T-cell (primary cell): ENCODE measurements around the gene TRIM41. TPM values are rescaled to one million over a fixed set of nuclear protein-coding genes. Genes with fewer than 3 reads are reported as not detected.

Source experiments
- ATAC-seq, 4 experiments: fragments of 200-7000 bp in 3 of 4; fragments of 150-1000 bp in 1 of 4; cut with Tn5 transposase; replicated peaks in 1 of 4; 1 replicate in 3 of 4; 2 replicates in 1 of 4; pipeline ENCODE4 v1.10.0; 2021; ENCODE audit warnings: moderate library complexity in 3 of 4, mild to moderate bottlenecking in 2 of 4, moderate number of reproducible peaks in 1 of 4
- CTCF ChIA-PET, 2 donors: fragments of 300-600 bp; sonication (Branson Sonifier 250); formaldehyde crosslinking; loops; one replicate each; lab custom pipeline; 2022; ENCODE audit warnings: antibody characterized with exemption in 2 of 2; lab: Charles Lee
- POLR2A ChIA-PET, 2 donors: fragments of 300-600 bp; sonication (Branson Sonifier 250); formaldehyde crosslinking; loops; one replicate each; lab custom pipeline; 2022; ENCODE audit warnings: antibody characterized with exemption in 2 of 2; lab: Charles Lee
- DNase-seq, 35 experiments: peaks; one replicate each; pipeline versions ENCODE4 v3.0.0 to v3.0.0-alpha.2; 2013 to 2023
- H3K27ac ChIP-seq: one replicate; pipeline ENCODE4 v1.5.1; 2013; ENCODE audit warnings: low read length
- H3K27me3 ChIP-seq, 2 experiments: replicated peaks in 1 of 2; 1 replicate in 1 of 2; 2 replicates in 1 of 2; pipeline versions ENCODE4 v1.6.1 to v1.7.0; 2013; ENCODE audit warnings: low read length in 1 of 2, mixed read lengths in 1 of 2; ENCODE audit not compliant: control insufficient read depth in 2 of 2, insufficient read depth in 2 of 2; ENCODE audit errors: extremely low read depth in 1 of 2
- H3K36me3 ChIP-seq, 2 donors: 1 replicate in 1 of 2; 2 replicates in 1 of 2; pipeline versions ENCODE4 v1.6.1 to v1.7.0; 2013; ENCODE audit warnings: low read length in 1 of 2; ENCODE audit not compliant: control insufficient read depth in 2 of 2, insufficient read depth in 1 of 2; ENCODE audit errors: extremely low read depth in 1 of 2
- H3K4me1 ChIP-seq, 2 experiments: 1 replicate in 1 of 2; 2 replicates in 1 of 2; pipeline versions ENCODE4 v1.6.1 to v1.7.0; 2013; ENCODE audit warnings: low read length in 2 of 2, mixed read lengths in 1 of 2; ENCODE audit not compliant: insufficient read depth in 2 of 2, control insufficient read depth in 1 of 2; ENCODE audit errors: extremely low read depth in 1 of 2
- H3K4me3 ChIP-seq, 2 donors: 1 replicate in 1 of 2; 2 replicates in 1 of 2; pipeline versions ENCODE4 v1.5.1 to v1.7.0; 2013; ENCODE audit warnings: mild to moderate bottlenecking in 2 of 2, low read length in 1 of 2, moderate library complexity in 1 of 2; ENCODE audit not compliant: control insufficient read depth in 1 of 2; ENCODE audit errors: extremely low read depth in 1 of 2
- H3K9me3 ChIP-seq: 2 replicates; pipeline ENCODE4 v1.7.0; 2013
- H3K27ac Mint-ChIP-seq, 2 donors: one replicate each; pipeline ENCODE4 v1.8.0; 2020 to 2021; ENCODE audit warnings: mild to moderate bottlenecking in 2 of 2, mixed read lengths in 2 of 2
- H3K27me3 Mint-ChIP-seq, 2 donors: one replicate each; pipeline ENCODE4 v1.8.0; 2021 to 2022; ENCODE audit warnings: mixed read lengths in 2 of 2
- H3K36me3 Mint-ChIP-seq: one replicate; pipeline ENCODE4 v1.8.0; 2021; ENCODE audit warnings: mixed read lengths
- H3K4me1 Mint-ChIP-seq, 3 donors: one replicate each; pipeline ENCODE4 v1.8.0; 2020 to 2022; ENCODE audit warnings: mixed read lengths in 3 of 3, mild to moderate bottlenecking in 1 of 3
- H3K4me3 Mint-ChIP-seq, 3 donors: one replicate each; pipeline ENCODE4 v1.8.0; 2020 to 2022; ENCODE audit warnings: mild to moderate bottlenecking in 3 of 3, mixed read lengths in 3 of 3, moderate library complexity in 3 of 3
- H3K9me3 Mint-ChIP-seq, 3 donors: one replicate each; pipeline ENCODE4 v1.8.0; 2020 to 2022; ENCODE audit warnings: mixed read lengths in 3 of 3
- WGBS: methylation state at CpG from one replicate; pipeline ENCODE4 v1.1.5; 2013; ENCODE audit warnings: missing lambda C conversion rate; ENCODE audit not compliant: insufficient coverage; 5-methylcytosine and 5-hydroxymethylcytosine counted together
- total RNA-seq, 35 experiments: library from RNA in 6 of 35; stranded (reverse) in 6 of 35; fragments of 120-200 nt in 1 of 35; gene quantifications; one replicate each; pipeline versions ENCODE4 v1.2.1 to v1.2.4 and lab custom pipeline; 2013 to 2026

The TRIM41 gene
- total RNA-seq, 5 donors from 2014 or later (not counting 1 experiment from before 2014, with no cell fraction given) = 32.2 to 46.2 (median 36.7) TPM

DNA sequence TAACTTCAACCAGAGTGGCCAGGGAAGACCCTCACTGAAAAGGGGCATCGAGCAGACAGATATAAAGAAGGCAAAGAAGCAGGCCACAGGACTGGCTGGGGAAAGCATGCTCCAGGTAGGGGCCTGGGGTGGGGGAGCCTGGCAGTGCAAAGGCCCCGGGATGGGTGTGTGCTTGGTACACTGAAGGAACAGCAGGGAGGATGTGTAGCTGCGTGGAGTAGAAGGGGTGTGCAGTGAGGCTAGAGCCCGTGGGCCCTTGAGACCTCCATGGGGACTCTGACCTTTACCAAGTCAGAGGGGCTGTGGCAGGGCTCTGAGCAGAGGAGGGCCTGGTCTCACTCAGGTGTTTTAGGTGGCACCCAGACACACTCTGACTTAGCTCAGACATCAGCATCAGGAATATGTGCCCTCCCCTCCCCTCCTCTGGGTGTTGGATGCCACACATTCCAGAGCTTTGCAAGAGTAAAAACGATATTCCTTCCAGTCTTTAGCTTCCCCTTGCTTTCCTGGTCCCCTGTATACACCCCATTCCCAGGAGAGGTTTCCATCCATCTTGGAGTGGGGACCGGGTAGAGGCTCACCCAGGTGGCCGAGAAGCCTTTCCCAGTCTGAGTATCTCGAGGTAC lies 25.6 kb upstream of the TRIM41 start:
- no peak overlapping the region for H3K4me3 ChIP-seq
- Mint-ChIP-seq H3K9me3 (no peaks in the 10 kb centered on the region), H3K27me3 (no peaks in the 10 kb centered on the region), H3K27ac (no peak overlapping the region), H3K4me3 (no peak overlapping the region), H3K36me3 (no peaks in the 10 kb centered on the region), H3K4me1 (peaks cover 7 to 13% (median 9%) of the 10 kb centered on the region in 3 donors)
- ATAC-seq (no peak), DNase-seq (no peak)
- H3K9me3 ChIP-seq = no peaks in the 10 kb centered on the region
- CTCF ChIA-PET = no interaction called here
- 79% methylated on average over 5 of the region's 8 CpGs for WGBS
- peaks cover under 1 to 5% of the 10 kb centered on the region in 2 experiments for H3K4me1 ChIP-seq
- POLR2A ChIA-PET = interaction anchor here in 1 of 2 donors (0.6 kb wide), 1 partner anchor 55 kb away, joined by 3 read pairs; no protein-coding TSS in a partner anchor
- no peaks in the 10 kb centered on the region for H3K27me3 ChIP-seq
- peaks cover 0 to 4% of the 10 kb centered on the region in 2 donors for H3K36me3 ChIP-seq
- no peak overlapping the region for H3K27ac ChIP-seq

DNA sequence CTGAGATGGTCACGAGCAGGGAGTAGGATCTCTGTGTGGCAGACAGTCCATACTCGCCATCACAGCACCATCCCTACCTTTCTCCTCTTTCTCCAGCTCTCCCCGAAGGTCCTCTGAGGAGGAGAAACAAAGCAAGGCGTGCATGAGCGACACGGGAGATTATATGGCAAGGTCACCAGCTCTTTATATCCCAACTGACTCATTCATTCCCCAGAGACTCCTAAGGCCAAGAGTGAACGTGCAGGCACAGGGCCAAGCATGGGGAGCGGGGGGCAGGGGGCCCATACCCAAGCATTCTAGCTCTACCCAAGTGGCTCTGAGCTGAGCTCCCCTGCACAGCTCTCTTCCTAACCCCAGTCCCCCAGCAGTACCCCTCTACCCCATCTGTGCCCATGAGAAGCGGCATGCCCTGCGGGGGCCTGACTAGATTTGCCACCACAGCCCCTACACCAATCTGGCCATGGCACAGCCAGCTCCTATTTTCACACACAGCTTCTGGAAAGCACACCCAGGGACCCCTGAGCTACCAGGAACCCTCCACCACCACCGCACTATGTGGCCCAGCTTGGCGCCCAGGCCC lies 24.9 kb upstream of the TRIM41 start:
- 82% methylated on average over 9 of the region's 12 CpGs for WGBS
- Mint-ChIP-seq H3K27me3 (no peaks in the 10 kb centered on the region), H3K4me3 (no peak overlapping the region), H3K4me1 (peaks cover 0 to 5% (median 1%) of the 10 kb centered on the region in 3 donors), H3K36me3 (no peaks in the 10 kb centered on the region), H3K27ac (no peak overlapping the region), H3K9me3 (no peaks in the 10 kb centered on the region)
- no peaks in the 10 kb centered on the region for H3K9me3 ChIP-seq
- ATAC-seq = no peak
- ChIA-PET POLR2A (no interaction called here), CTCF (no interaction called here)
- DNase-seq = no peak
- no peaks in the 10 kb centered on the region for H3K4me1 ChIP-seq
- H3K4me3 ChIP-seq = no peak overlapping the region
- peaks cover 0 to 3% of the 10 kb centered on the region in 2 experiments for H3K27me3 ChIP-seq
- peaks cover 0 to 4% of the 10 kb centered on the region in 2 donors for H3K36me3 ChIP-seq
- no peak overlapping the region for H3K27ac ChIP-seq

DNA sequence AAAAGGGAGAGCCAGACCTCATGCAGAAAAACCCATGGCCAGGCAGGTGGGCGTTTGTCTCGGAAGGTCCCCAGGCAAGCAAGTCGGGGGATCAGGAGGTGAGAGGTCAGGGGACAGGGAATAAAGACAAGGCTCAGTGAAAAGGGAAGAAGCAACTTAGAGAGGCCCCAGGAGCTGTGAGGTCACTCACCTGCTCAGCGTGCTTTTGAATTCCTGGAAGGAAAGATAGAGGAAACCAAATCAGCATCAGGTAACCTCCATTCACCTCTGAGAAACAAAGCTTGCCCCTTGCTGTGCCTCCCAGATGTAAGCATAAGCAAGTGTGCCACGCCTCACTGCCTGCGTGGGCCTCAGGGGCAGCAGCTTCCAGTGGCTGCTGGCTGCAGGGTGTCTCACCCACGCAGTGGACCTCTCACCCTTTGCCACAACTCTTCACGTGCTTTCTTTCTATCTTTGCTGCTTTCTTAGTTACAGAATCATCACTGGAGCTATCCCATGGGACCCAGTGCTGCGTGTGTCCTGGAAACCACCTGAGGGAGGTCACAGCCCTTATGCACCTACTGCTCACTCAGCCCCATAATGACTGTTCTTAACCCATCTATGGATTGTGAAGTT lies 24.1 kb upstream of the TRIM41 start:
- CTCF ChIA-PET = interaction anchor here in 1 of 2 donors (0.6 kb wide), 1 partner anchor 28 kb away, joined by 6 read pairs; no protein-coding TSS in a partner anchor
- Mint-ChIP-seq H3K36me3 (no peaks in the 10 kb centered on the region), H3K9me3 (no peaks in the 10 kb centered on the region), H3K4me3 (no peak overlapping the region), H3K27me3 (no peaks in the 10 kb centered on the region), H3K4me1 (peaks cover 1 to 2% (median 2%) of the 10 kb centered on the region in 3 donors), H3K27ac (no peak overlapping the region)
- Histone ChIP-seq H3K4me1 (peaks cover 0 to 5% of the 10 kb centered on the region in 2 experiments), H3K4me3 (no peak overlapping the region), H3K9me3 (no peaks in the 10 kb centered on the region), H3K36me3 (peaks cover 0 to 4% of the 10 kb centered on the region in 2 donors), H3K27me3 (peaks cover 3 to 8% of the 10 kb centered on the region in 2 experiments), H3K27ac (no peak overlapping the region)
- DNase-seq (no peak), ATAC-seq (no peak)
- WGBS = 77% methylated on average over 9 of the region's 9 CpGs
- POLR2A ChIA-PET = no interaction called here

DNA sequence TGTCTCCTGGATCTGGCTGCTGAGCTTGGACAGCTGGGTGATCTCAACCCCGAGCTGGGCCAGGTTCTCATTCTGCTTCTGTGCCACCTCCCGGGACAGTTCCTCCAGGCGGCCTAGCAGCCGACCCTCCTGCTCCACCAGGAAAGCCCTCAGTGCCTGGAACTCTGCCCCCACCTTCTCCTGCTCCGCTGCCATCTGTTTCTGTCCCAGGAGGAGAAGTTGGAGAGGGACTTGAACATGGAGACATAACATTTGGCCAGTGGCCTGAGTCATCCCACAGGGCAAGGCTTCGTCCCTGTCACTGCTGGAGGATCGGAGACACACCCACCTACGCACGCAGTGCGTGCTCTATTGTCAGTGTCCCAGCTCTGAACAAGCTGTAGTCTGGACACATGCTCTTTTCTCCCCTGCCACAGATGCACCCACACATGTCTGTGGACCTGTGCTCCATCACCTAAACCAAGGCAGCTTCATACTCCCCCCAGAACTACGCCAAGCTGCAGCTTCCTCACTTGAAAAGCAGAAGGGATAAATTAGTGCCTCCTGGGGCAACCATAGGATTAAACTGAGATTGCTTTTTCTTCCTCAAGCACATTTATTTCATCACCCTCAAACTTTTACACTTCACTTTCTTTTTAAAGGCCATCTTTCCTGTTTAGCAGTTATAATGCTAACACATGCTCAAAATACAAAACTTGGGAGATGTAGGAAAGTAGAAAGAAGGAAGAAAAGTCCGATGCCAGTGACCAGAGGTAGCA lies 23.0 kb upstream of the TRIM41 start:
- Mint-ChIP-seq H3K36me3 (no peaks in the 10 kb centered on the region), H3K27ac (no peak overlapping the region), H3K4me3 (no peak overlapping the region), H3K9me3 (no peaks in the 10 kb centered on the region), H3K4me1 (peaks cover 4 to 6% (median 4%) of the 10 kb centered on the region in 3 donors), H3K27me3 (no peaks in the 10 kb centered on the region)
- H3K36me3 ChIP-seq = peaks cover 0 to 4% of the 10 kb centered on the region in 2 donors
- no peak overlapping the region for H3K27ac ChIP-seq
- H3K4me1 ChIP-seq = peaks cover 2 to 10% of the 10 kb centered on the region in 2 experiments
- no peaks in the 10 kb centered on the region for H3K9me3 ChIP-seq
- ChIA-PET CTCF (interaction anchor here in 1 of 2 donors (0.6 kb wide), 1 partner anchor 29 kb away, joined by 6 read pairs; no protein-coding TSS in a partner anchor), POLR2A (no interaction called here)
- no peak for DNase-seq
- H3K27me3 ChIP-seq = peaks cover 3 to 12% of the 10 kb centered on the region in 2 experiments
- ATAC-seq = no peak
- 78% methylated on average over 10 of the region's 12 CpGs for WGBS
- no peak overlapping the region for H3K4me3 ChIP-seq

DNA sequence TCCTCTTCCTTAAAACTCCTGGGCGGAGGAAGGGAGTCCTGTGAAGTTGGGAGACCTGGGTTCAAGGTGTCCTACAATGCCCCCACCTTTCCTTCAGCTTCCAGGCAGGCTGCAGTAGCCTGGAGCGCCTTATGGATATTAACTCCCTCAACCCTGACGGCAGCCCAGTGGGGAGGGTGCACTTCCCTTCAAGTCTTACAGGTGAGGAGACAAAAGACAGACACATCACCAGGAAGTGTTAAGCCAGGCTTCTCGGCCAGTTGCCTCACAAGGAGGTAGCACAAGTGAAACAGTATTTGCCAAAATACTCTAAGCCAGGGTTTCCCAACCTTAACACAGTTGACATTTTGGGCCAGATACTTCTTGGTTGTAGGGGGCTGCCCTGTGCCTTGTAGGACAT lies 22.3 kb upstream of the TRIM41 start:
- Mint-ChIP-seq H3K9me3 (no peaks in the 10 kb centered on the region), H3K27me3 (peaks cover 0 to 4% of the 10 kb centered on the region in 2 donors), H3K4me3 (no peak overlapping the region), H3K36me3 (no peaks in the 10 kb centered on the region), H3K4me1 (peaks cover 7 to 12% (median 8%) of the 10 kb centered on the region in 3 donors), H3K27ac (no peak overlapping the region)
- Histone ChIP-seq H3K4me1 (peaks cover 7 to 18% of the 10 kb centered on the region in 2 experiments), H3K27me3 (peaks cover 5 to 18% of the 10 kb centered on the region in 2 experiments), H3K9me3 (no peaks in the 10 kb centered on the region), H3K36me3 (peaks cover 0 to 4% of the 10 kb centered on the region in 2 donors), H3K4me3 (no peak overlapping the region), H3K27ac (no peak overlapping the region)
- ATAC-seq = no peak
- no peak for DNase-seq
- ChIA-PET CTCF (no interaction called here), POLR2A (no interaction called here)
- no CpG with 5 or more reads among the region's 4 CpGs for WGBS
